NCI-H82 treated with DMSO at 0.1 percent for 48 hours (cell line): Measurements from ENCODE around the gene INPP5F.
"Not testable (repeated sequence)": the region's sequence is repeated elsewhere in the genome, so short reads cannot be mapped to it uniquely, and the experiment has no call there.

ENCODE experiments used
- DNase-seq: peaks from one replicate; lab custom pipeline; 2025; ENCODE audit not compliant: unreplicated experiment; lab: John Stamatoyannopoulos, UW

INPP5F gene

DNA sequence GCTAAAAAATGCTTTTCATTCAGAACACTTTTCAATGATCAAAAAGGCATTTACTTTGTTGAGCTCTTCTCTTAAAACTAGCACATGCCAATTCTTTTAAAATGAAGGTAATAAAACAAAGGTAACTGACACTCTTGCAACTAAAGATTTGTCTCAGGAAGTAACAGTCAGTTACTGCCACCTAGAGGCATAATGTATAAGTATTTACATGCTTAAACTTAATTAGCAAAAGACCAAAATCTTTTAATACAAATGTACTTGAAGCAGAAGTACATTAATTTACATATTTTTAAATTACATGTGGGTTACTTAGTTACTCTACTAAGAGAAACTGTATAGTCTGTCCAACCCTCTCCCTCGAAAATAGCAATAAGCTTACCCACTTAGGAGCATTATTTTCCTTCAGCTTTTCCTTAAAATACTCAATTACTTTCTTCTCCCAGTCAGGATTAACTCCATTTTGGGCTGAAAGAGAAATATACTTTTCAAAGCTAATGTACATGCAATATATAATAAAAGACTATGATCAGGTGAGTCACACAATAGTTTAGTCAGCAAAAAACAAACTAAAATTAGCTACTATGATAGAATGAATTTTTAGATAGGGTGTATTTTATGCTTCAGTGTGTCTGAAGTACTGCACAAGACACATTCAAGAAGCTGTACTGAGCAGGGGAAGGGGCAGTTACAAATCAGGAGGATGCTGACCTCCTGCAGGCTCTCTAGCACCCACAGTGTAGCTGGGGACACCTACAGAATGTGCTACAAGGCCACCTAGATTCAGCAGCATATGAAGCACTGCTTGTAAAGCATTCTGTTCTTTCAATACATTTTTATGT, 133.8 kb downstream of the INPP5F start:
- peak; percentile 7 for DNase-seq

DNA sequence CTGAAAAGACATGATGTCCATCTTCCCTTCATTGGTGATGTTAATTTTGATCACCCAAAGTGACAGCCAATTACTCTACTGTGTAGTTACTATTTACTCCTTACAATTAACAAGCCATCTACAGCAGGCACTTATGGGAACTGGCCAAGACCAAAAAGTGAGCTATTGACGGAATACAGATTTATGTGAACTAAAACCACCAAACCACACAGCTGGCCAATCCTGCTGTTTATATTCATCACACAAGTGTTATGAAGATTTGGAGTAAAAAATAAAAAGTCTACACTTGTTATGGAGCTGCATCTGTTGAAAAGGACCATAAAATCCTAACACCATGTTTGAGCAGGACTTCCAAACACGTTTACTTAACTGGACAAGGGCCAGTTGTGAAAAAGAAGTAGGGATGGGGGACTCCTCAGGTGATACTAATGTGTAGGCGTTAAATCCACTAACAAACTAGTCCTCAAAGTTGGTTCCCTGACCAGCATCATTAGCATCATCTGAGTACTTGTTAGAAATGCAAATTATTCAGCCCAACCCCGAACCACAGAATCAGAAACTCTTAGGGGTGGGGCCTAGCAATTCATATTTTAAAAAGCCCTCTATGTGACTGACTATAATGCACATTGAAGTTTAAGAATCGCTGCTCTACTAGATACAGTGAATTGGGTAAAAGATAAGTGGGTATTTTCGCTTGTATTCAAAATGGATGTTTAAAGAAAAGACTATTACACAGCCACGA, 135.2 kb downstream of the INPP5F start:
- DNase-seq = no peak

DNA sequence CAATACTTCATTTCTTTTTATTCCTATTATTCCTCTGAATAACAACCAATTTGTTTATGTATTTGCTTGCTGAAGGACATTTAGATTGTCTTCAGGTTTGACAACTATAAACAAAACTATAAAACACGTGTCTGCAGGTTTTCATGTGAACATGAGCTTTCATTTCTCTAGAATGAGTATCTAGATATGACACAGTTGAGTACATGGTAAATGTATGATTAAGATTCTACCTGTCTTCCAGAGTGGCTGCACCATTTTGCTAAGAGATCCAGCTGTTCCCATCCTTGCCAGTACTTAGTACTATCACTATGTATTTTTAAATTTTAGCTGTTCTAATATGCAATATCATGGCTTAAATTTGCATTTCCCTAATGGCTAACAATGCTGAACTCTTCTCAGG, 136.7 kb downstream of the INPP5F start:
- DNase-seq = no peak

- no peak for DNase-seq
Observed at GRCh38 chr10:119863951-119864565, 138.2 kb downstream of the INPP5F start.

GRCh38 chr10:119865699-119866240, 139.9 kb downstream of the INPP5F start:
- no peak for DNase-seq

- no peak for DNase-seq
Observed at GRCh38 chr10:119867317-119867716, 141.5 kb downstream of the INPP5F start.

- DNase-seq = not testable (repeated sequence)
Observed at GRCh38 chr10:119869398-119869797, 143.5 kb downstream of the INPP5F start.

- no peak for DNase-seq
Observed at GRCh38 chr10:119871881-119872609, 146.2 kb downstream of the INPP5F start.

- no peak for DNase-seq
Observed at GRCh38 chr10:119872610-119872859, 146.7 kb downstream of the INPP5F start, which contains the start of gene MCMBP. Gene MCMBP (minus strand): TSS chr10:119872843. CDS start chr10:119872584, 259 bp downstream.

DNA sequence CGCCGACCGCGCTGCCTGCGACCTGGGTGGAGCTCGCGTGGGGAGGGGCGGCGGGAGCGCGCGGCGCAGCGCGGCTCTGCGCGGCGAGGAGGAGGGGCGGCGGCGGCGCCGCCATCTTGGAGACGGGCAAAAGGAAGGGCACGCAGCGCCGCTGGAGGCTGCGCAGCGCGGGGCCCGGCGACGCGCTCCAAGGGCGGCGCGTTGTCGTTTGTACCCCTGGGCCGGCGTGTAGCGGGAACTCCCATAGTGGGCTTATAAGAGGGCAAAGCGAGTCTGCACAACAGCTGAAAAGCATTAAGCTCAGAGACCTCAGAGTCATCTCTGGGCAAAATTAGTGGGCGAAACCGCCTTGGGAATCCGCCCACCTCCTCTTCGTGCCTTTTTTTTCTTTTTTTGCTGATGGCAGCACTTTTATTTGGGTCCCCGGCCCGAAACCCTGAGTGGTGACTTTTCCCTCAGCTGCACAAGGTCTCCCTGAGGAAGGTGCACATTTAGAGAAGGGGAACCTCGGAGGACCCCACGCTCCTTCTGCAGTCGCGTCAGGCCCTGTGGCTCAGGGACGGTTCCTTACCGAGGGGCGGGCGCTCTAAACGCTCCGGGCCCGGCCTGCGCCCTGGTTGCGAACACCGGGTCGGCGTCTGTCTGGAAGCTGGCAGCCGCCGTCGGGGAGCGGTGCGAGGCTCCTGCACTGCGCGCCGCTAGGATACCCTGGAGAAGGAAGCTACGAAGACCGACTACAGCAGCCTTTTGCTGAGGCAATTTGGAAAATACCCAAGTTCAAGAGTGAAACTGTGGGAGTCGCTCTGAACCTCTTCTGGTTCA, 147.2 kb downstream of the INPP5F start:
- peak; percentile 37 for DNase-seq

GRCh38 chr10:119878524-119878923, 152.7 kb downstream of the INPP5F start:
- DNase-seq = no peak
